Retina (tissue), 1 donor: ENCODE results near the gene SLIT3.

Source experiments
- DNase-seq: peaks from one replicate; pipeline ENCODE4 v3.0.0-alpha.2; 2016

SLIT3 gene

GRCh38 chr5:169098331-169099121 lies 202.4 kb downstream of the SLIT3 start:
- DNase-seq: no peak

- DNase-seq: no peak
These were observed 203.3 kb downstream of the SLIT3 start for GRCh38 chr5:169097374-169098326.

GRCh38 chr5:169095976-169096375 lies 205.0 kb downstream of the SLIT3 start:
- DNase-seq: no peak

GRCh38 chr5:169095410-169095960 lies 205.5 kb downstream of the SLIT3 start:
- DNase-seq: no peak

- no peak for DNase-seq
These were observed 206.1 kb downstream of the SLIT3 start for GRCh38 chr5:169094586-169095409.

- DNase-seq: no peak
These were observed 209.5 kb downstream of the SLIT3 start for GRCh38 chr5:169091396-169091980.

GRCh38 chr5:169089343-169089742 lies 211.6 kb downstream of the SLIT3 start:
- DNase-seq: no peak

GRCh38 chr5:169088028-169088725 lies 212.8 kb downstream of the SLIT3 start:
- no peak for DNase-seq

GRCh38 chr5:169085636-169086035 lies 215.3 kb downstream of the SLIT3 start:
- no peak for DNase-seq

- DNase-seq: no peak
These were observed 215.7 kb downstream of the SLIT3 start for GRCh38 chr5:169085212-169085611.

GRCh38 chr5:169084775-169085174 lies 216.2 kb downstream of the SLIT3 start:
- DNase-seq: no peak

- no peak for DNase-seq
These were observed 217.4 kb downstream of the SLIT3 start for GRCh38 chr5:169083394-169084018.

GRCh38 chr5:169081000-169081724 lies 219.8 kb downstream of the SLIT3 start:
- no peak for DNase-seq

- DNase-seq: no peak
These were observed 220.5 kb downstream of the SLIT3 start for GRCh38 chr5:169080448-169080911.

GRCh38 chr5:169079697-169080096 lies 221.2 kb downstream of the SLIT3 start:
- no peak for DNase-seq

GRCh38 chr5:169074839-169075238 lies 226.1 kb downstream of the SLIT3 start:
- no peak for DNase-seq

GRCh38 chr5:169072233-169072632 lies 228.7 kb downstream of the SLIT3 start:
- no peak for DNase-seq

GRCh38 chr5:169070413-169070812 lies 230.5 kb downstream of the SLIT3 start:
- DNase-seq: no peak

GRCh38 chr5:169067751-169068173 lies 233.2 kb downstream of the SLIT3 start:
- DNase-seq: no peak

GRCh38 chr5:169065400-169065799 lies 235.5 kb downstream of the SLIT3 start:
- no peak for DNase-seq
